ENCODE measurements around the gene TTC33. TPM values are rescaled to one million over a fixed set of nuclear protein-coding genes. Genes with fewer than 3 reads are reported as not detected.

The TTC33 gene
- total RNA-seq, 1 experiment from 2014 or later: 12.6 TPM

- no peaks in the 10 kb centered on the region for H3K27me3 ChIP-seq (ENCODE audit: control insufficient read depth, insufficient read depth, low read length)
- intact Hi-C loops (cut with micrococcal nuclease; ENCODE audit: unreplicated experiment): no loop called here
- CTCF ChIA-PET: no interaction called here
Observed at GRCh38 chr5:40494631-40495236, 261.0 kb downstream of the TTC33 start.

GRCh38 chr5:40492056-40492455 lies 263.7 kb downstream of the TTC33 start:
- in situ Hi-C loops (cut with HindIII; ENCODE audit: low pct_unique_long_range_greater_than_20kb, low sequenced_read_pairs) (no loop called here), intact Hi-C loops (cut with micrococcal nuclease; ENCODE audit: unreplicated experiment) (no loop called here)
- Histone ChIP-seq H3K27ac (ENCODE audit: low read length) (no peak overlapping the region), H3K4me3 (ENCODE audit: low read depth in 2 of 2, low read length in 2 of 2) (no peak overlapping the region), H3K4me1 (ENCODE audit: control insufficient read depth, insufficient read depth, low read length) (no peaks in the 10 kb centered on the region), H3K27me3 (ENCODE audit: control insufficient read depth, insufficient read depth, low read length) (no peaks in the 10 kb centered on the region), H3K36me3 (ENCODE audit: control insufficient read depth, insufficient read depth, low read length) (no peaks in the 10 kb centered on the region), H3K9me3 (ENCODE audit: control insufficient read depth, insufficient read depth, low read depth, low read length) (no peaks in the 10 kb centered on the region)
- BruUV-seq (replicated peaks): no TSS peak
- ChIA-PET CTCF (no interaction called here), POLR2A (no interaction called here)
- no peak for ATAC-seq
- DNase-seq (ENCODE audit: low read depth, low spot score): no peak
- TF ChIP-seq POLR2AphosphoS5 (IDR thresholded peaks at IDR 0.05; ENCODE audit: low read depth, low read length): no peak
- TF ChIP-seq SIN3A (IDR thresholded peaks at IDR 0.05; ENCODE audit: borderline replicate concordance, insufficient read depth, low read depth, low read length): no peak
- TF ChIP-seq REST (IDR thresholded peaks at IDR 0.05; ENCODE audit: insufficient read depth in 1 of 2, low read depth in 2 of 2, low read length in 1 of 2): no peak
- no peak for TF ChIP-seq CTCF (IDR thresholded peaks at IDR 0.05)
- TF ChIP-seq TCF7L2 (IDR thresholded peaks at IDR 0.05; ENCODE audit: low read depth, low read length): no peak

More at GRCh38 chr5:40494631-40495236, 261.0 kb downstream of the TTC33 start:
- TF ChIP-seq POLR2AphosphoS5 (IDR thresholded peaks at IDR 0.05; ENCODE audit: low read depth, low read length) (no peak), TCF7L2 (IDR thresholded peaks at IDR 0.05; ENCODE audit: low read depth, low read length) (no peak), SIN3A (IDR thresholded peaks at IDR 0.05; ENCODE audit: borderline replicate concordance, insufficient read depth, low read depth, low read length) (no peak), REST (IDR thresholded peaks at IDR 0.05; ENCODE audit: insufficient read depth in 1 of 2, low read depth in 2 of 2, low read length in 1 of 2) (no peak), CTCF (IDR thresholded peaks at IDR 0.05) (no peak)
- ATAC-seq: no peak
- no peak for DNase-seq (ENCODE audit: low read depth, low spot score)
- in situ Hi-C loops (cut with HindIII; ENCODE audit: low pct_unique_long_range_greater_than_20kb, low sequenced_read_pairs): no loop called here
- Histone ChIP-seq H3K9me3 (ENCODE audit: control insufficient read depth, insufficient read depth, low read depth, low read length) (no peaks in the 10 kb centered on the region), H3K36me3 (ENCODE audit: control insufficient read depth, insufficient read depth, low read length) (no peaks in the 10 kb centered on the region), H3K4me1 (ENCODE audit: control insufficient read depth, insufficient read depth, low read length) (no peaks in the 10 kb centered on the region), H3K27ac (ENCODE audit: low read length) (no peak overlapping the region), H3K4me3 (ENCODE audit: low read depth in 2 of 2, low read length in 2 of 2) (no peak overlapping the region)
- no TSS peak for BruUV-seq (replicated peaks)
- POLR2A ChIA-PET: interaction anchor here (0.5 kb wide), 1 partner anchor 739 kb away, joined by 3 read pairs; no protein-coding TSS in a partner anchor
